Measurements from ENCODE around the gene KYNU.
"Not testable (repeated sequence)": the region's sequence is repeated elsewhere in the genome, so short reads cannot be mapped to it uniquely, and the experiment has no call there.

The KYNU gene

GRCh38 chr2:143034292-143035074 lies 157.0 kb downstream of the KYNU start:
- DNase-seq = peak; percentile 72

- no peak for DNase-seq
Observed at GRCh38 chr2:143051465-143051864, 174.0 kb downstream of the KYNU start.

- not testable (repeated sequence) for DNase-seq
Observed at GRCh38 chr2:143053437-143053836, 176.0 kb downstream of the KYNU start.

- no peak for DNase-seq
Observed at GRCh38 chr2:143056550-143056949, 179.1 kb downstream of the KYNU start.

GRCh38 chr2:143058851-143059250 lies 181.4 kb downstream of the KYNU start:
- DNase-seq = no peak

- DNase-seq = no peak
Observed at GRCh38 chr2:143063612-143064200, 186.2 kb downstream of the KYNU start.

- DNase-seq = no peak
Observed at GRCh38 chr2:143068094-143068493, 190.6 kb downstream of the KYNU start.

- no peak for DNase-seq
Observed at GRCh38 chr2:143068509-143068908, 191.0 kb downstream of the KYNU start.

GRCh38 chr2:143070704-143071103 lies 193.2 kb downstream of the KYNU start:
- DNase-seq = no peak

- no peak for DNase-seq
Observed at GRCh38 chr2:143071185-143071876, 193.9 kb downstream of the KYNU start.

GRCh38 chr2:143074913-143075312 lies 197.4 kb downstream of the KYNU start:
- DNase-seq = not testable (repeated sequence)

GRCh38 chr2:143075711-143076110 lies 198.2 kb downstream of the KYNU start:
- DNase-seq = no peak

- no peak for DNase-seq
Observed at GRCh38 chr2:143078104-143078503, 200.6 kb downstream of the KYNU start.

GRCh38 chr2:143081616-143082015 lies 204.2 kb downstream of the KYNU start:
- DNase-seq = no peak

GRCh38 chr2:143083636-143084035 lies 206.2 kb downstream of the KYNU start:
- DNase-seq = no peak

- DNase-seq = no peak
Observed at GRCh38 chr2:143084462-143084861, 207.0 kb downstream of the KYNU start.

- DNase-seq = no peak
Observed at GRCh38 chr2:143085125-143085784, 207.8 kb downstream of the KYNU start.

- DNase-seq = no peak
Observed at GRCh38 chr2:143087033-143087432, 209.6 kb downstream of the KYNU start.

- no peak for DNase-seq
Observed at GRCh38 chr2:143088388-143088787, 210.9 kb downstream of the KYNU start.

GRCh38 chr2:143089520-143089919 lies 212.1 kb downstream of the KYNU start:
- DNase-seq = not testable (repeated sequence)

Data from NCI-H2171 (cell line).